HG02571 (cell line): Measurements from ENCODE around the gene PRSS56.
"Not testable (repeated sequence)": the region's sequence is repeated elsewhere in the genome, so short reads cannot be mapped to it uniquely, and the experiment has no call there.

Experiments
- ATAC-seq: cut with Tn5 transposase; IDR thresholded peaks from one replicate; pipeline ENCODE4 v1.9.1; 2021; ENCODE audit warnings: mild to moderate bottlenecking, moderate library complexity; ENCODE audit not compliant: unreplicated experiment

PRSS56 gene

GRCh38 chr2:232568161-232568560 lies 48.0 kb downstream of the PRSS56 start:
- no peak for ATAC-seq

DNA sequence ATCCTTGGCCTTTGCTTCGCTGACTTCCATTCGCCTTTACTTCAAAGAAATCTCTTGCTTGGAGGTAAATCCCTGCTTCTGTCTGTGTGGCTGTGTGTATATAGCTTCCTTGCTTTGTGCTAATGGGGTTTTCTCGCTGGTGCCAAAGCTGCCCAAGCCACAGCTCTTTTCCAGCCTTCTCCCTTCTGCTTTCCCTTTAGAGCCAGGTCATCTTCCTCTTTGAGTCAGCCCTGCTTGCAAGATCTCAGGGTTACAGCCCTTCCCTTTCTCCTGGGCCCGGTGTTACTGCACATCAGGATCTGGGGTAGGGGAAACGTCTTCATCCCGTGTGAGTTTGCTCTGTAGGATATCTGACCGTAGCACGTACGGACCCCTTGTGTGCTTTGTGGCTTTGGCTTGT lies 49.4 kb downstream of the PRSS56 start:
- no peak for ATAC-seq

GRCh38 chr2:232570481-232570880 lies 50.3 kb downstream of the PRSS56 start:
- not testable (repeated sequence) for ATAC-seq

- no peak for ATAC-seq
Observed at GRCh38 chr2:232571026-232571474, 50.9 kb downstream of the PRSS56 start.

DNA sequence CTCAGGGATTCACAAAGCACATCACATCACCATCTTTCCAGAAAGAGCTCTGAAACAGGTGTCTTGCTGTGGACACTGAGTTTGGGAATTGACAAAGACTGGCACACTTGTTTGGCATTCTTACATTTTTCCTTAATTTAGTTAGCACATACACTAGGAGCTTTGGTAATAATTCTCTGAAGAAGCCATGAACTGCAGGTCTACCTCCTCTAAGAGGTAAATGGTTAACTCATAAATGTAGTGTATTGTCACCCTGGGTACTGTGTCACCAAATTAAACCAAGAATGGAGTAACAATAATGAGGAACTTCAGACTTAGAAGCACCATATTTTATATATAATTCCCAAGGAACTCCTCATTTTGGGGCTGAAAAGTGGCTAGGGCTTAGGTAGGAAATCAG lies 52.9 kb downstream of the PRSS56 start:
- no peak for ATAC-seq

DNA sequence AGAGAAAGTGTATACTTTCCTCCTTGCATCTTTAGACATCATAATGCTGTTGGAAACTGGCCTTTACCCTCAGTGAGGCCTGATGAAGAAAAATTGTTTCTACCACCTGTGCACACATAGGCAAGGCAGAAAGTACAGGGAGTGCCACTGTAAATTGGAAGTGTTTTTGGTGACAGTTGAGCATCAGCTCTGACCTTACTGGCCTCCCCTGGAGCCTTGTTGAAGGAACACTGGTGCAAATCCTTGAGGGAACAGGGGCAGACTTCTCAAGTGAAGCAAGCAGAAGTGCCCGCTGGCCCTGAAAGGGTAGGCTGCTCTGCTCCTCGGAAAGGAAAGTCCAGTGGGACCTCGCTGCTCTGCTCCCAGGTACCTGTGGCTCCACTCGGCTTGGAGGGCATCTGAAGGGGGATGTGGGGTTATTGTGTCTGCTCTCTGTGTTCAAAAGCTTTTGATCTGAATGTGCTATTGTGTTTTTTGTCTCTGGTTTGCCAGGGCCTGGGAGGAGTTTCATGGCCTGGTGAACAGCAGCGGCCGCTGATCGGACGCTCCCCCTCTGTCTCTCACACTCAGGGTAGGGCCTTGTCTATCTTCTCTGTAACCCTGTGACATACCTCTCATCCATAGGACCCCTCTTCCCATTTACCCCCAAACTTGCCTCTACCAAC lies 53.7 kb downstream of the PRSS56 start:
- ATAC-seq = no peak

- no peak for ATAC-seq
Observed at GRCh38 chr2:232574674-232575403, 54.7 kb downstream of the PRSS56 start.
